ENCODE measurements around the gene TMEM132D. TPM values are rescaled to one million over a fixed set of nuclear protein-coding genes. Genes with fewer than 3 reads are reported as not detected.

The TMEM132D gene
- total and polyA plus RNA-seq, 2 experiments from 2014 or later: not detected

- H3K36me3 ChIP-seq (ENCODE audit: low read depth): no peaks in the 10 kb centered on the region
- no peak overlapping the region for H3K4me3 ChIP-seq
- H3K27ac ChIP-seq: no peak overlapping the region
- H3K27me3 ChIP-seq (replicated peaks; ENCODE audit: insufficient read depth): no peaks in the 10 kb centered on the region
- H3K9me2 ChIP-seq (ENCODE audit: insufficient read depth): no peaks in the 10 kb centered on the region
- H4K20me1 ChIP-seq (ENCODE audit: insufficient read depth): no peaks in the 10 kb centered on the region
- H3K9ac ChIP-seq: no peak overlapping the region
- 25 to 32% methylated on average over 16 of the region's 16 CpGs for WGBS, 2 experiments (ENCODE audit: low coverage in 1 of 2, low lambda C conversion rate in 2 of 2, missing lambda C conversion rate in 2 of 2)
- no peaks in the 10 kb centered on the region for H3K9me3 ChIP-seq (ENCODE audit: low read depth)
- no peaks in the 10 kb centered on the region for H3K4me1 ChIP-seq (ENCODE audit: insufficient read depth)
- TF ChIP-seq EZH2 (IDR thresholded peaks at IDR 0.05; ENCODE audit: insufficient read depth, poor library complexity, severe bottlenecking) (no peak), EZH2phosphoT487 (IDR thresholded peaks at IDR 0.05; ENCODE audit: insufficient read depth, low read depth) (no peak)
- in situ Hi-C loops (cut with MboI): no loop called here
- no peak overlapping the region for H2AFZ ChIP-seq
- no peaks in the 10 kb centered on the region for H3K79me2 ChIP-seq (ENCODE audit: insufficient read depth)
- no peak overlapping the region for H3K4me2 ChIP-seq (ENCODE audit: unreplicated experiment)
- DNase-seq: no peak
- no peaks in the 10 kb centered on the region for H3F3A ChIP-seq (ENCODE audit: insufficient read depth)
Measured at GRCh38 chr12:129269756-129270495, 633.9 kb downstream of the TMEM132D start.

GRCh38 chr12:129258781-129259318 lies 645.0 kb downstream of the TMEM132D start:
- TF ChIP-seq EZH2phosphoT487 (IDR thresholded peaks at IDR 0.05; ENCODE audit: insufficient read depth, low read depth) (no peak), EZH2 (IDR thresholded peaks at IDR 0.05; ENCODE audit: insufficient read depth, poor library complexity, severe bottlenecking) (no peak)
- Histone ChIP-seq H2AFZ (no peak overlapping the region), H3K9me3 (ENCODE audit: low read depth) (no peaks in the 10 kb centered on the region), H3K4me2 (ENCODE audit: unreplicated experiment) (no peak overlapping the region), H4K20me1 (ENCODE audit: insufficient read depth) (no peaks in the 10 kb centered on the region), H3K4me3 (no peak overlapping the region), H3K9me2 (ENCODE audit: insufficient read depth) (no peaks in the 10 kb centered on the region), H3K36me3 (ENCODE audit: low read depth) (no peaks in the 10 kb centered on the region), H3K4me1 (ENCODE audit: insufficient read depth) (no peaks in the 10 kb centered on the region), H3K9ac (no peak overlapping the region), H3K27me3 (replicated peaks; ENCODE audit: insufficient read depth) (no peaks in the 10 kb centered on the region), H3K79me2 (ENCODE audit: insufficient read depth) (no peaks in the 10 kb centered on the region), H3F3A (ENCODE audit: insufficient read depth) (no peaks in the 10 kb centered on the region), H3K27ac (no peak overlapping the region)
- in situ Hi-C loops (cut with MboI): no loop called here
- no peak for DNase-seq
- WGBS, 2 experiments (ENCODE audit: low coverage in 1 of 2, low lambda C conversion rate in 2 of 2, missing lambda C conversion rate in 2 of 2): 8 to 17% methylated on average over 5 of the region's 5 CpGs

GRCh38 chr12:129257524-129257923 lies 646.3 kb downstream of the TMEM132D start:
- Histone ChIP-seq H2AFZ (no peak overlapping the region), H3K9me3 (ENCODE audit: low read depth) (no peaks in the 10 kb centered on the region), H3K4me3 (no peak overlapping the region), H3K9me2 (ENCODE audit: insufficient read depth) (no peaks in the 10 kb centered on the region), H3K36me3 (ENCODE audit: low read depth) (no peaks in the 10 kb centered on the region), H4K20me1 (ENCODE audit: insufficient read depth) (no peaks in the 10 kb centered on the region), H3K9ac (no peak overlapping the region), H3K4me1 (ENCODE audit: insufficient read depth) (no peaks in the 10 kb centered on the region), H3K79me2 (ENCODE audit: insufficient read depth) (no peaks in the 10 kb centered on the region), H3K27me3 (replicated peaks; ENCODE audit: insufficient read depth) (no peaks in the 10 kb centered on the region), H3F3A (ENCODE audit: insufficient read depth) (no peaks in the 10 kb centered on the region), H3K27ac (no peak overlapping the region), H3K4me2 (ENCODE audit: unreplicated experiment) (no peak overlapping the region)
- in situ Hi-C loops (cut with MboI): no loop called here
- TF ChIP-seq EZH2 (IDR thresholded peaks at IDR 0.05; ENCODE audit: insufficient read depth, poor library complexity, severe bottlenecking) (no peak), EZH2phosphoT487 (IDR thresholded peaks at IDR 0.05; ENCODE audit: insufficient read depth, low read depth) (no peak)
- 14% methylated on average over 3 of the region's 3 CpGs for WGBS, 2 experiments (ENCODE audit: low coverage in 1 of 2, low lambda C conversion rate in 2 of 2, missing lambda C conversion rate in 2 of 2)
- DNase-seq: no peak

- DNase-seq: no peak
- Histone ChIP-seq H3K79me2 (ENCODE audit: insufficient read depth) (no peaks in the 10 kb centered on the region), H3K9me2 (ENCODE audit: insufficient read depth) (no peaks in the 10 kb centered on the region), H2AFZ (no peak overlapping the region), H3K27me3 (replicated peaks; ENCODE audit: insufficient read depth) (no peaks in the 10 kb centered on the region), H3K9me3 (ENCODE audit: low read depth) (no peaks in the 10 kb centered on the region), H3K27ac (no peak overlapping the region), H3K4me2 (ENCODE audit: unreplicated experiment) (no peak overlapping the region), H3K4me3 (no peak overlapping the region), H4K20me1 (ENCODE audit: insufficient read depth) (no peaks in the 10 kb centered on the region), H3F3A (ENCODE audit: insufficient read depth) (no peaks in the 10 kb centered on the region), H3K4me1 (ENCODE audit: insufficient read depth) (no peaks in the 10 kb centered on the region), H3K36me3 (ENCODE audit: low read depth) (no peaks in the 10 kb centered on the region), H3K9ac (no peak overlapping the region)
- in situ Hi-C loops (cut with MboI): no loop called here
- WGBS, 2 experiments (ENCODE audit: low coverage in 1 of 2, low lambda C conversion rate in 2 of 2, missing lambda C conversion rate in 2 of 2): 27 to 34% methylated on average over 2 of the region's 2 CpGs
- no peak for TF ChIP-seq EZH2phosphoT487 (IDR thresholded peaks at IDR 0.05; ENCODE audit: insufficient read depth, low read depth)
- TF ChIP-seq EZH2 (IDR thresholded peaks at IDR 0.05; ENCODE audit: insufficient read depth, poor library complexity, severe bottlenecking): no peak
Measured at GRCh38 chr12:129246630-129247029, 657.2 kb downstream of the TMEM132D start.

Data from GM23248 (cell line).